ENCODE measurements around the gene RTF1.
"Not testable (repeated sequence)": the region's sequence is repeated elsewhere in the genome, so short reads cannot be mapped to it uniquely, and the experiment has no call there.

Gene RTF1

GRCh38 chr15:41438206-41438605, 21.3 kb downstream of the RTF1 start:
- DNase-seq: no peak

DNA sequence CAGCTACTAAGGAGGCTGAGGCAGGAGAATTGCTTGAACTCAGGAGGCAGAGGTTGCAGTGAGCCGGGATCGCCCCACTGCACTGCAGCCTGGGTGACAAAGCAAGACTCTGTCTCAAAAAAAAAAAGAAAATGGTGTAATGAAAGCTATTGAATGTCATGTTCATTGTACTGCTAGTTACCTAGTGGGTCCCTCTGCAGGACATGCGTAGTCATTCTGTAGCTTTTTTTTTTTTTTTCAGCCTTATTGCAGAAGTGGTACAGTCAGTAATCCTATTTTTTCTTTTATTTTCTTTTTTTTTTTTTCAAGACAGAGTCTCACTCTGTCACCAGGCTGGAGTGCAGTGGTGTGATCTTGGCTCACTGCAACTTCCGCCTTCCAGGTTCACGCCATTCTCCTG, 21.9 kb downstream of the RTF1 start:
- DNase-seq: peak; percentile 56

GRCh38 chr15:41443275-41443674, 26.4 kb downstream of the RTF1 start:
- no peak for DNase-seq

DNA sequence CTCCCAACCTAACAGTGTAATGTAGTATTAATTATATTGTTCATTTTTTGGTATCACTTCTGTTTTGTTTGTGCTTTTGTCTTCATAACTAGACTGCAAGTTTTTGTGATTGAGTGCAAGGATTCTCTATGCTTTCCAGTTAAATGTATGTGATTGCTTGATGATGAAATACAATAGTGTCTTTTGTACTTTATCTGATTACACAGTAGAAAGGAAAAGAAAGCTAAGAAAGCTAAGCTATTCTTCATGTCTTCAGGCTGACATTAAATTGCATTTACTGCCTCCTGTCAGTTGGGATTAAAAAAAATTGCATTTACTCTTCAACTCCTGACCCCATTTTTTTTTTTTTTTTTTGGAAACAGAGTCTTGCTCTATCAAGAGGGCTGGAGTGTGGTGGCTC, 28.5 kb downstream of the RTF1 start:
- DNase-seq: no peak

DNA sequence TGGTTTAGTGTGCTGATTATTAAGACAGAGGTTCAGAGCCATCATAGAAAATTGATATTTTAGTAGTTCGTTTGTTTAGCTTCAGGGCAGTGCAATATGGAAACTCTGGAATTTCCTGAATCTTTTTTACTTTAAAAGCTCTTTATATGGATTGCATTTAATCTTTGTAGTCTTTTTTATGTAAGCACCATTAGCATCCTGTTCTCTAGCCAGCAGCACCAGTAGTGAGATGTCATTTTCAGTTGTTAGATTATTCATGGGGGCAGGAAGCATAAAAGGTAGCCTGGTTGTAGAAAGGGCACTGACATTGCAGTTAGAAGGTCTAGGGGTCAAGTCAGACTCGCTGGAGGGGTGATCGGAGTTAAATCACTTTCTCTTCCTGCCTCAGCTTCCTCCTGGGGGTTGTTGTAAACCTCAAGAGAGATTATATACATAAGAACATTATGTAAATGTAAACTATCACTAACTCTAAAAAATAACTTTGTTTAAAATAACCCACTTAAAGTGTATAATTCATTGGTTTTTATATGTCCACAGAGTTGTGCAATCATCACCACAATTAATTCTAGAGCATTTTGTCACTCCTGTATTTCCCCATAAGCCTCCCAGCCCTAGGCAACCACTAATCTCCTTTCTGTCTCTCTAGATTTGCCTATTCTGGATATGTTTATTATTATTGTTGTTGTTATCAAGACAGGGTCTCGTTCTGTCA, 45.3 kb downstream of the RTF1 start:
- peak; percentile 78 for DNase-seq

DNA sequence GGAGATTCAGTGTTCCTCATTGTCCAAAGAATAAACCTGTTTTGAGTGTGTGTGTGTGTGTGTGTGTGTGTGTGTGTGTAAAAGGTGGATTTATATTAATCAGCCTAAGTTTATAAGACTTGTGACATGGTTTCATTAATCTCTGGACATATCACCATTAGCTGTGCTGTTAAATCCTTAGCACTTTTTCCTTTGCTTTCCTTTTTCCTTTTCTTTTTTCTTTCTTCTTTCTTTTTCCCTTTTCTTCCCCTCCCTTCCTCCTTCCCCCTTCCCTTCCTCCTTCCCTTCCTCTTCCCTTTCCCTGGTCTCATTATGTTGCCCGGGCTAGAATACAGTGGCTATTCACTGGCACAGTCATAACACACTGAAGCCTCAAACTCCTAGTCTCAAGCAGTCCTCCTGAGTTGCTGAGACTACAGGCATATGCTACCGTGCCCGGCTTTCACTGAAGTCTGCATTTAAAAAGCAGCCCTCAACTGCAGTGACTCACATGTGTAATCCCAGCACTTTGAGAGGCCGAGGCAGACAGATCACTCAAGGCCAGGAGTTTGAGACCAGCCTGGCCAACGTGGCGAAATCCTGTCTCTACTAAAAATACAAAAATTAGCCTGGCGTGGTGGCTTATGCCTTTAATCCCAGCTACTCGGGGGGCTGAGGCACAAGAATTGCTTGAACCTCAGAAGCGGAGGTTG, 48.1 kb downstream of the RTF1 start:
- no peak for DNase-seq

DNA sequence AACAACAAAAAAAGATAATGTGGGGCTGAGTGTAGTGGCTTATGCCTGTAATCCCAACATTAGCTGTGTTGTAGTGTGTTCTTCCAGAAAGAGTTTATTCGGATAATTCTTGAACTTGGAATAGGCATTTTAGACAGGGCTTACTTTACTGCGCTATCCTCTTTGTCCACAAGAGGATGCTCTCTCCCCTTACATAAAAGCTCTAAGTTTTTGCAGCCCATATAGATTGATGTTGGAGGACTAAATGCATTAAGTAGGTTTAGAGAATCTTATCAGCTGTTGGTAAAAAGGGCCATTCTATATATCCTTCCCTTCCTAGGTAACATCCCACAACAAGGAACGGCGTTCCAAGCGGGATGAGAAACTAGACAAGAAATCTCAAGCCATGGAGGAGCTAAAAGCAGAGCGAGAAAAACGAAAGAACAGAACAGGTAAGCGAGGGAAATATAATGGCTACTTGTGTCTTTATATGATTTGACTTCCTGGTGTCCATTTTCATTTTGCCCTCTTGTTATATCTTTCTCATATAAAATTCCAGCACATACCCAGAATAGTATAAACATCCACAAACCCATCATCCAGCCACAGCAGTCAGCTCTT, 49.0 kb downstream of the RTF1 start:
- DNase-seq: peak; percentile 58

- DNase-seq: no peak
These were observed 49.8 kb downstream of the RTF1 start for GRCh38 chr15:41466711-41467110.

- not testable (repeated sequence) for DNase-seq
These were observed 52.7 kb downstream of the RTF1 start for GRCh38 chr15:41469644-41470043.

GRCh38 chr15:41473418-41473817, 56.5 kb downstream of the RTF1 start:
- no peak for DNase-seq

DNA sequence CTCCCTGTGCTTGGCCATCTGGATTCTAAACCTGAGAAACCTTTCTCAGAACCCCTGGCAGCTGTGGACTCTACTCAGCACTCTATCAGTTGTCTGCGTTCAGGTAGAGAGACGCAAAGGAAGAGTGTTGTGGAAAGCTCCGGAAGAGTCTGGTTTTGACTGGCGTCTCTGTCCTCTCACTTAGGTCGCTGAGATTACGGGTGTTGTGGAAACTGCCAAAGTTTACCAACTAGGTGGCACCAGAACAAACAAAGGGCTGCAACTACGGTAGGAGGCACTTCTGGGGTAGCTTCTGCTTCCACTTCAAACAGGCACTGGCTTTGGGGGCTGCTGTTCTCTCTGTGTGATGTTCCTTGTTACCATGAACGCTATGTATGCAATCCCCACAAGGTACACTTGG, 57.5 kb downstream of the RTF1 start:
- DNase-seq: no peak

- no peak for DNase-seq
These were observed 58.0 kb downstream of the RTF1 start for GRCh38 chr15:41474941-41475340.

- DNase-seq: no peak
These were observed 59.6 kb downstream of the RTF1 start for GRCh38 chr15:41476416-41477048.

- no peak for DNase-seq
These were observed 63.7 kb downstream of the RTF1 start for GRCh38 chr15:41480396-41481140.

- no peak for DNase-seq
These were observed 65.4 kb downstream of the RTF1 start for GRCh38 chr15:41482110-41482877.

- peak; percentile 44 for DNase-seq
These were observed 66.2 kb downstream of the RTF1 start for GRCh38 chr15:41483115-41483514.

DNA sequence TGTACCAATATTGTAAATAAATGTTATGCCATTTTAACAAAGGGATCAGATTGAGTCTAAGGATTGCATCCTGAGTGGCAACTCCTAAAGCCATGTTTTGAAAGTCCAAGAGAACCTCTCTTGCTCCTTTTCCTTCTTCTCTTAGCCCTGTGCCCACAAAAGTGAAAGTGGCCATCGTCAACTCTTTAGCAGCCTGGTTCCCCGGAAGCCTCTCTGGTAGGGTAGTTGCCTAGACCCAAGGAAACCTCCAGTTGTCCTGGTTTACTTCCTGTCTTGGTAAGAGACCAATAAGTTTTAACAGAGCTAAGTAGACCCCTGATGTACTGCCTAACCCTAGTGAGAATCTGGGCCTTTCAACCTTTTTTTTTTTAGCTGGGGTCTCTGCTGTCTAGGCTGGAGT, 66.6 kb downstream of the RTF1 start:
- DNase-seq: no peak

GRCh38 chr15:41484937-41485625, 68.2 kb downstream of the RTF1 start:
- no peak for DNase-seq

DNA sequence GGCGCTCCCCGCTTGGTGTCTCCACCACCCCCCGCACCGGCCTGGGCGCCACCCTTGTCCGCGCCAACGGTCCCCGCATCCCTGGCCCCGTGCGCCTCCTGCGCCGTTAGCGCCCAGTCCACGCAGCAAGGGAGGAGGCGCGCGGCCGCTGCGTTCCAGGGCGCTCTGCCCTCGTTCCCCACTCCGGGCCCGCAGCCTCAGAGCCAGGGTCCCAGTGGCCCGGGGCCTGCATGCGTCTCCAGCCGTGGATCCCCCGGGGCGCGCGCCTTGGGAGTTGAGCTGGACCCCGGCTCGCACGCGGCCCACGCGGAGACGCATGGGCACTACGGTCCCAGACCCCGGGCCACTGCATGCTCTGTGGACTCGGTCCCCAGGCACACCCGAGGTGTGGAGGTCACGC, 69.4 kb downstream of the RTF1 start:
- DNase-seq: no peak

GRCh38 chr15:41487381-41487780, 70.5 kb downstream of the RTF1 start:
- no peak for DNase-seq

GRCh38 chr15:41487802-41488201, 70.9 kb downstream of the RTF1 start:
- DNase-seq: no peak

GRCh38 chr15:41489641-41490040, 72.7 kb downstream of the RTF1 start:
- no peak for DNase-seq

All from MV-4-11 (cell line).